GM10266 (cell line): Measurements from ENCODE around the gene GPR171.

ENCODE experiments used
- DNase-seq: peaks from one replicate; pipeline ENCODE4 v3.0.0; 2012; ENCODE audit errors: extremely low spot score
- CTCF ChIP-seq: IDR thresholded peaks from 2 replicates; pipeline ENCODE4 v1.5.1; 2012; ENCODE audit warnings: mild to moderate bottlenecking, low read depth; ENCODE audit not compliant: control insufficient read depth, insufficient read depth; ENCODE audit errors: missing control alignments

The GPR171 gene

DNA sequence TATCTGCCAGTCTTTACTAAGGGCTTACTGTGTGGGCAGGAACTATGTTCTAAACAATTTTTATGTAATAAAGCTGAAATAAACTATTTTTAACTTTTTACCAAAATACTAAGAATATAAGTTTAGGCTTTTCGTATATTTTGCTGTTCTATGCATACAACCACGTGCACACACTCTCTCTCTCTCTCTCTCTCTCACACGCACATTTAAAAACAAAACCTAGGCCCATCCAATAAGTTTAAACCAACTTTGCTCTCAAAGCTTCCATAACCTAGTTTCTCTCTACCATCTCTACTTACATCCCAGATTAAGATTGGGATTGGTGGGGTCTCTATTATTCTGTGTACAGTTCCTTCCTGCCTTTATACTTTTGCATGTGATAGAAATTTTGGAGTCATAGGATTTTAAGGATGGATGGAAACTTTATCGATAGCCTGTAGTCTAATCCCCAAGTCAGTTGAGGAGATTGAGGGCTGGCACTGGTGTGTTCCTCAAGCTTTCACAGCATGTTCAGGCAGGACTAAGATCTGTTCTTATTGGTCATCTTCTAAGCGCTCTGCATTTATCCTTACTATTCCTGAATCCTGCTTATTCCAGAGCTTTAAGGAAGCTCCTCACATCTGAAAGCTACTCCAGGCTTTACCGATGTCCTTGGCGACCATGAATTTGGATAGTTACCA, 1.8 kb downstream of the GPR171 start:
- no peak for TF ChIP-seq CTCF
- no peak for DNase-seq

DNA sequence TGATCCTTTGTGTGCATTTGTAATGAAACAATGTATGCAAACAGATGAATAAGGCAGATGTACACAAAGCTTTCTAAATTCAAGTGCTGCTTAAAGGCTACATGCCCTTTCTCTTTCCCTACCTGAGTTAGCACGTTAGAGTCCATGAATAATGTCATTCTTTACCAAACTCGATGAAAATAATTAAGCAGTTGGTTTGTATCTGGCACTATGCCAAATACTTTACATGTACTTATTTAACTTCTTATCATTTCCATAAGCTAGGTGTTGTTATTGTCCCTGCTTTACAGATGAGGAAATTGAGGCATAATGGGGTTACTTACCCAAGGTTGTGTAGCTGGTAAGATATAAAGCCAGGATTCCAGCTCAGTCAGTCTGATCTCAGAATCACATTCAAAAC, 2.4 kb downstream of the GPR171 start:
- DNase-seq, result no peak
- no peak for TF ChIP-seq CTCF

DNA sequence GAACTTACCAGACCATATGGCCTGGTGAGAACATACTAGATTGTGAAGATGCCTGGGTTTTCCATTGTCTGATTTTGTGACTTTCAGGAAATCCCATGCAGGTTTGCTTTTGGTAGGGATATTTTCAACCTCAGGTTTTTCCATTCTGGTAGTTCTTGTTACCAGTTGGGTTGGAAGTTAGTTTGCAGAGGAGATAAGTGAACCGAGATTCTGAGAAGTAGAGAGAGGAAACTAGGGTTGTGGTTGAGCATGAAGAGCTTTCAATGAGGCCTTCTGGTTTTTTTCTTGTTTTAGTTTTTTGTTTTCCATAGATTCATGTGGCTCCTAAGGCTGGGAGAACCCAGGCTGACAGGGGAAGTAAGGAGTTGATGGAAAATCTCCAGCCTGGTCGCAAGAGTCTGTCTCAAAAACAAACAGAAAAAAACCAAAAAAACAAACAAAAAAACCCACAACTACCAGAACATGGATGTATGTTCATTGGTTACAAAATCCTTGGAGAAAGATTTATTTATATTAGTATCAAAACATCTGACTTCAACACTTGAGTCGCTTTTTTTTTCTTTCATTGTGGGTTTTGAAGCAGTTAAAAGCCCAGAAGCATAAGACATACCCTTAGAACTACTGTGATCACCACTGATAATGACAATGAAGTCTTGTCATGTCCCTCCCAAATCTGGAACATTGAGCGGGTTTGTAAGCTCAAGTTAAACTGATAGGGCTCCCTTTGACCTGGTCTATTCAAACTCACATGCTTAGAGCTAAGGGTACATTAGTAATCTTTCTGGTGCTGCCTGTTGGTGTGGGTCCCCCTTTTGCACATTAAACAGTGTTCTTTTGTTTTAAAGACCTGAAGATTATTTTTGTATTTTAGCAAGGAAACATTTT, 3.2 kb downstream of the GPR171 start:
- DNase-seq, result no peak
- TF ChIP-seq CTCF, result no peak

GRCh38 chr3:151198849-151199248, 4.2 kb downstream of the GPR171 start:
- TF ChIP-seq CTCF, result no peak

GRCh38 chr3:151197981-151198767, 4.8 kb downstream of the GPR171 start:
- TF ChIP-seq CTCF, result no peak
- DNase-seq, result no peak

More at GRCh38 chr3:151198849-151199248, 4.2 kb downstream of the GPR171 start:
- no peak for DNase-seq

- TF ChIP-seq CTCF, result no peak
- no peak for DNase-seq
Observed at GRCh38 chr3:151197228-151197627, 5.8 kb downstream of the GPR171 start.
